Adrenal gland (tissue), 12 donors: Measurements from ENCODE around the gene TLE2. TPM values are rescaled to one million over a fixed set of nuclear protein-coding genes. Genes with fewer than 3 reads are reported as not detected.

Experiments used
- DNase-seq, 7 donors: peaks; one replicate each; pipeline ENCODE4 v3.0.0-alpha.2; 2019 to 2020
- H3K27ac ChIP-seq, 5 donors: fragments of 200-600 bp; sonication (generic) in 4 of 5; 1 replicate in 3 of 5; 2 replicates in 2 of 5; pipeline versions ENCODE4 v1.5.1 to v1.8.0; 2016 to 2020; ENCODE audit warnings: mild to moderate bottlenecking in 1 of 5
- H3K27me3 ChIP-seq: fragments of 200-600 bp; 2 replicates; pipeline ENCODE4 v1.8.0; 2021
- H3K36me3 ChIP-seq, 2 donors: fragments of 200-600 bp; replicated peaks in 1 of 2; 1 replicate in 1 of 2; 2 replicates in 1 of 2; pipeline versions ENCODE4 v1.5.1 to v1.8.0; 2018 to 2022
- H3K4me1 ChIP-seq, 2 donors: fragments of 200-600 bp; replicated peaks in 1 of 2; 1 replicate in 1 of 2; 2 replicates in 1 of 2; pipeline versions ENCODE4 v1.5.1 to v1.8.0; 2018 to 2021
- H3K4me3 ChIP-seq, 4 donors: fragments of 200-600 bp; sonication (generic) in 3 of 4; one replicate each; pipeline ENCODE4 v1.5.1; 2016 to 2018
- H3K9me3 ChIP-seq, 3 donors: fragments of 200-600 bp; sonication (generic) in 1 of 3; replicated peaks in 1 of 3; 1 replicate in 2 of 3; 2 replicates in 1 of 3; pipeline versions ENCODE4 v1.5.1 to v1.8.0; 2016 to 2021
- POLR2A ChIP-seq, 2 donors: fragments of 450-650 bp; IDR thresholded peaks; one replicate each; pipeline ENCODE4 v1.6.1; 2017; ENCODE audit warnings: antibody characterized with exemption in 2 of 2, mild to moderate bottlenecking in 2 of 2, moderate library complexity in 1 of 2
- WGBS, 4 donors: extraction: QIAGEN DNeasy Blood & Tissue Kit in 2 of 4; methylation state at CpG; one replicate each; pipeline versions ENCODE4 v1.1.5 to v1.1.7; 2013 to 2017; 5-methylcytosine and 5-hydroxymethylcytosine counted together
- intact Hi-C, 2 donors: fragments of 100-400 bp; cut with DNase I; formaldehyde crosslinking; loops; one replicate each; pipeline versions ENCODE4 v1.14.1 to v1.15.0; 2022 to 2023
- polyA plus RNA-seq, 3 donors: library from polyadenylated mRNA; stranded (reverse); fragments of 200-250 nt in 2 of 3; fragments of 350-450 nt in 1 of 3; fragmentation: Illumina TruSeq in 1 of 3; extraction: RNeasy Lipid Tissue Mini Kit (QIAGEN cat#74804) in 1 of 3; gene quantifications; one replicate each; pipeline ENCODE4 v1.2.3, GENCODE V29; 2013 to 2014
- total RNA-seq, 9 donors: library from RNA; depleted of rRNA in 4 of 9; stranded (reverse); fragments of >200 nt in 4 of 9; fragments of 120-200 nt in 1 of 9; fragmentation: NEBNext Ultra II Directional in 1 of 9; extraction: Animal tissue kit (Norgen Biotek cat#: 25700) in 1 of 9; gene quantifications; one replicate each; pipeline versions ENCODE4 v1.1.0 to v1.2.4, GENCODE V29; 2013 to 2023
- TF ChIP-seq, protein P1 (sequence below), 6 experiments: fragments of 450-650 bp in 4 of 6; fragments of 200-600 bp in 2 of 6; sonication (generic) in 1 of 6; IDR thresholded peaks; 1 replicate in 5 of 6; 2 replicates in 1 of 6; pipeline versions ENCODE4 v1.5.1 to v1.8.0; 2016 to 2021; ENCODE audit warnings: antibody characterized with exemption in 6 of 6, mild to moderate bottlenecking in 2 of 6, moderate library complexity in 1 of 6
- donor health status: healthy with polysubstance abuse.
- donor health status: Bipolar disorder and iron deficiency.
- donor health status: DM: yes; HTN: yes; CAD: no.
- donor health status: DM: no; HTN: no; CAD: no.
- donor health status: DM: no; HTN: no; CAD: no.
- donor health status: DM: yes; HTN: yes; CAD: no.

TLE2 gene
- total and polyA plus RNA-seq, 12 donors: 4.0 to 106 (median 57.2) TPM

DNA sequence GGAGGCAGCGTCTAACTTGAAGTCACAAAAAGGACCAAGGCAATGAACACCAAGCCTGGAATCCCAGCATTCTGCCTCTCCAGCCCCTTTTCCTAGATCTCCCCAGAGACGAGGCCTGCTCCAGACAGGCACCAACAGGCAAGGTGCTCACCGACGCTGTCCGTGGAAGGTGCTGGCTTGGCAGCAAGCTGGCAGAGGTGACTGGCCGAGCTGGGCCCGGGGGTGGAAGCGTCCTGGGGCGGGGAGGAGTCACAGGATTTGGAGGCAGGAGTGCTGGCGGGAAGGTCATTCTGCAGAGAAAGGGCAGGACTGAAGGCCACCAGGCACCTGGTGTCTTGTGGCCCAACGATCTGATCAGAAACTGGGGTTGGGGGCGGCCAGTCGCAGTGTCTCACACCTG is 18.2 kb downstream of the TLE2 start:
- Histone ChIP-seq H3K4me1 (no peaks in the 10 kb centered on the region), H3K9me3 (no peaks in the 10 kb centered on the region), H3K4me3 (no peak overlapping the region), H3K36me3 (peaks cover 0 to 30% of the 10 kb centered on the region in 2 donors), H3K27me3 (no peaks in the 10 kb centered on the region), H3K27ac (no peak overlapping the region)
- WGBS, 4 donors: 77 to 93% (median 85%) methylated on average over 6 to 13 of the region's 13 CpGs
- DNase-seq: no peak
- TF ChIP-seq, protein P1, sequence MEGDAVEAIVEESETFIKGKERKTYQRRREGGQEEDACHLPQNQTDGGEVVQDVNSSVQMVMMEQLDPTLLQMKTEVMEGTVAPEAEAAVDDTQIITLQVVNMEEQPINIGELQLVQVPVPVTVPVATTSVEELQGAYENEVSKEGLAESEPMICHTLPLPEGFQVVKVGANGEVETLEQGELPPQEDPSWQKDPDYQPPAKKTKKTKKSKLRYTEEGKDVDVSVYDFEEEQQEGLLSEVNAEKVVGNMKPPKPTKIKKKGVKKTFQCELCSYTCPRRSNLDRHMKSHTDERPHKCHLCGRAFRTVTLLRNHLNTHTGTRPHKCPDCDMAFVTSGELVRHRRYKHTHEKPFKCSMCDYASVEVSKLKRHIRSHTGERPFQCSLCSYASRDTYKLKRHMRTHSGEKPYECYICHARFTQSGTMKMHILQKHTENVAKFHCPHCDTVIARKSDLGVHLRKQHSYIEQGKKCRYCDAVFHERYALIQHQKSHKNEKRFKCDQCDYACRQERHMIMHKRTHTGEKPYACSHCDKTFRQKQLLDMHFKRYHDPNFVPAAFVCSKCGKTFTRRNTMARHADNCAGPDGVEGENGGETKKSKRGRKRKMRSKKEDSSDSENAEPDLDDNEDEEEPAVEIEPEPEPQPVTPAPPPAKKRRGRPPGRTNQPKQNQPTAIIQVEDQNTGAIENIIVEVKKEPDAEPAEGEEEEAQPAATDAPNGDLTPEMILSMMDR (IDR thresholded peaks at IDR 0.05): no peak
- TF ChIP-seq POLR2A (IDR thresholded peaks at IDR 0.05): no peak
- intact Hi-C loops: no loop called here

DNA sequence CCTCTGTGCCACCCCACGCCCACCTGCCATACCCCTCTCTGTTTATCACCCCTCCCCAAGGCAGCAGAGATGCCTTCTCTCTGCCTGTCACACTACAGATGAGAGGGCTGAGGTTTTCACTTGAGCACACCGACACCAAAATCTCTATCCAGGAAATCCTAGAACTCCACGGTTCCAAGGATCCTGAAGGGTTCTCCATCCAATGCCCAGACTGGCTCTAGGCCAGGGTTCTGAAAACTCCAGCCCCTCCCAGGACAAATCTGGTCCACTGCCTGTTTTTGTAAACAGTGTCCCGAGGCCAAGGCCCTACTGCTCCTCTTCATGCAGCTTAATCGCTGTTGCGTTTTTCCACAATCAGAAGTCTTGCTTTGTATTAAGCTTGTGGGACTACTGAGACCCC is 20.1 kb downstream of the TLE2 start:
- no peak for TF ChIP-seq POLR2A (IDR thresholded peaks at IDR 0.05)
- TF ChIP-seq, protein P1 (IDR thresholded peaks at IDR 0.05): no peak
- Histone ChIP-seq H3K9me3 (no peaks in the 10 kb centered on the region), H3K4me3 (no peak overlapping the region), H3K27ac (no peak overlapping the region), H3K27me3 (no peaks in the 10 kb centered on the region), H3K4me1 (no peaks in the 10 kb centered on the region), H3K36me3 (peaks cover 0 to 30% of the 10 kb centered on the region in 2 donors)
- DNase-seq: no peak
- WGBS, 4 donors: 81 to 87% (median 86%) methylated on average over 6 of the region's 6 CpGs
- intact Hi-C loops: no loop called here

DNA sequence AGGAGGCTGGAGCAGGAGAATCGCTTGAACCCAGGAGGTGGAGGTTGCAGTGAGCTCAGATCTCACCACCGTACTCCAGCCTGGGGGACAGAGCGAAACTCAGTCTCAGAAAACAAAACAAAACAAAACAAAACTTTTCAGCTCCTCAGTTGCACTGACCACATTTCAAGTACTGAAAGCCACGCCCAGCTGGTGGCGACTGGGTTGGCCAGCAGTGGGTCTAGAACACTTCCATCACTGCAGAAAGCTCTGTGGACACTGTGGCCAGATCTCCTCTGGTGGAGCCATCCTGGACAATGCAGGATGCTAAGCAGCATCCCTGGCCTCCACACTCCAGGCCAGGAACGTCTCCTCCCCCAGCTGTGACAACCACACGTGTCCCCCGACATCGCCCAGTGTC is 21.1 kb downstream of the TLE2 start:
- Histone ChIP-seq H3K27ac (no peak overlapping the region), H3K9me3 (no peaks in the 10 kb centered on the region), H3K36me3 (peaks cover 0 to 20% of the 10 kb centered on the region in 2 donors), H3K4me1 (no peaks in the 10 kb centered on the region), H3K4me3 (no peak overlapping the region), H3K27me3 (no peaks in the 10 kb centered on the region)
- TF ChIP-seq, protein P1 (IDR thresholded peaks at IDR 0.05): no peak
- no peak for TF ChIP-seq POLR2A (IDR thresholded peaks at IDR 0.05)
- WGBS, 4 donors: 82 to 97% (median 87%) methylated on average over 9 of the region's 9 CpGs
- no peak for DNase-seq
- intact Hi-C loops: no loop called here

DNA sequence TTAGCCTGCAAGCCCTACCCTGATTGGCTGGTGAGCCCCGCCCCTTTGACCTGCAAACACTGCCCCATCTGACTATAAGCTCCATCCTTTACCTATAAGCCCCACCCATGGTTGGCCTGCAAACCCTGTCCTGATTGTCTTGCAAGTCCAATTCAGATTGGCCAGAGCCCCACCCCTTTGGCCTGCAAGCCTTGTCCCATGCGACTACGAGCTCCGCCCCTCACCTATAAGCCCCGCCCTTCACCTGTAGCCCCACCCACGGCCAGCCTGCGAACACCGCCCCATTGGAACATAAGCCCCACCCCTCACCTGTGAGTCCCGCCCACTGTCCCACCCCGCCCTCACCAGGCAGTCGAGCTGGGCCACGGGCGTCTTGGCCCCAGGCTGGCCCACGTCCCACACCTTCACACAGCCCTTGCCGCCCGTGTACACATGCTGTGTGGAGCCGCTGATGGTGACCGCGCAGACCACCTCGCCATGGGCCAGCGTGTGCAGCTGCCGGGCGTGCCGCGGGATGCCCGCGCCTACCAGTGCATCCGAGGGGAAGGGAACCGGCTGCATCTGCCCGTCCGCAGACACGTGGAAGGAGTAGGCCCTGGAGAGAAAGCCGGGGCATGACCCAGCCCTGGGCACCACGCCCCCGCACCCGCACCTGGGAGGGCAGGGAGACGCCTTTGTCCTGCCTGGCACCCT is 22.9 kb downstream of the TLE2 start:
- DNase-seq: no peak
- no peak overlapping the region for H3K27ac ChIP-seq
- no peak overlapping the region for H3K4me3 ChIP-seq
- intact Hi-C loops: no loop called here
- H3K36me3 ChIP-seq: peaks cover 0 to 27% of the 10 kb centered on the region in 2 donors
- no peaks in the 10 kb centered on the region for H3K27me3 ChIP-seq
- H3K9me3 ChIP-seq: no peaks in the 10 kb centered on the region
- H3K4me1 ChIP-seq: no peaks in the 10 kb centered on the region
- TF ChIP-seq, protein P1 (IDR thresholded peaks at IDR 0.05): no peak
- 67 to 91% (median 74%) methylated on average over 17 to 37 of the region's 37 CpGs for WGBS, 4 donors
